GM19372 (cell line): ENCODE measurements around the gene PRKACA.

Experiments used
- ATAC-seq: cut with Tn5 transposase; IDR thresholded peaks from one replicate; pipeline ENCODE4 v1.9.1; 2021; ENCODE audit warnings: mild to moderate bottlenecking, low read depth, moderate library complexity; ENCODE audit not compliant: unreplicated experiment

The PRKACA gene

GRCh38 chr19:14118165-14119051 is 846 bp upstream of the PRKACA start:
- ATAC-seq = no peak

GRCh38 chr19:14116918-14117578 is 514 bp downstream of the PRKACA start:
- ATAC-seq = no peak

GRCh38 chr19:14116525-14116917 is 1.0 kb downstream of the PRKACA start:
- no peak for ATAC-seq

DNA sequence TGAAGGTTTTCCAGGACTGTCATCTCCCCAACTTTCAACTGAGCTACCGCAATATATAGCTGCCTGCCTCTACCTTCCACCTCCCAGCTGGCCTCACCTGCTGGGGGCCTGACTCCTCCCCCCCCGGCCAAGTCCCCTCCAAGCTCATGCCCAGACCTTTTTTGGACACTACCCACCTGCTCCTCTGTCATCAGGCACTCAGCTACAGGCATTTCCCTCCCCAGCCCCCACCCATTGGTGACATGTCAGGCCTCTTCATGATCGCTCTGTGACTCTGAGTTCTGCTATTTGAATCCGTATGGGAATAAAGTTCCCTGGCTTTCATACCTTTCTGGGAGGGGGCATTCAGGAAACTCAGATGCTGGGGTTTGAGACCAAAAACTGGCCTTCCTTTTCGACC is 1.8 kb downstream of the PRKACA start:
- ATAC-seq = no peak

- ATAC-seq = no peak
These were observed 2.7 kb downstream of the PRKACA start for GRCh38 chr19:14114854-14115253.

DNA sequence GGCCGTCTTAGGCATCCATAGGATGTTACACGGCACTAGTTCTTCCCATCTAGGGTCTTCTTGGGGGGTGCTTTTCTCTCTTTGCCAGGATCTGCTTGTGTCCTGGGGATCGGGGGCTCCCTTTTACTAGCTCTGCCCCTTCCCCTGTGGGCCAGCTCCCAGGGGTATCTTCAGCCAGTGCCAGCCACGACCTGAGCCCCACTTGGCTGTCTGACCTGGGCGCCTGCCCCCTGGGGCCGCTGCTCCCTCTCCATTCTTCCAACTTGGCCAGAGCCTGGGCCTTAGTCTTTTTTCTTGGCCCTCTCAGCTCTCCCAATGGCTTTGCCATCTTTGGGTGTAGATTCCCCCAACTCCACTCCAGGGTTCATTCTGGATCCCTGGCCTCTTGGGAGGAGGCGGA is 3.1 kb downstream of the PRKACA start:
- ATAC-seq = no peak

DNA sequence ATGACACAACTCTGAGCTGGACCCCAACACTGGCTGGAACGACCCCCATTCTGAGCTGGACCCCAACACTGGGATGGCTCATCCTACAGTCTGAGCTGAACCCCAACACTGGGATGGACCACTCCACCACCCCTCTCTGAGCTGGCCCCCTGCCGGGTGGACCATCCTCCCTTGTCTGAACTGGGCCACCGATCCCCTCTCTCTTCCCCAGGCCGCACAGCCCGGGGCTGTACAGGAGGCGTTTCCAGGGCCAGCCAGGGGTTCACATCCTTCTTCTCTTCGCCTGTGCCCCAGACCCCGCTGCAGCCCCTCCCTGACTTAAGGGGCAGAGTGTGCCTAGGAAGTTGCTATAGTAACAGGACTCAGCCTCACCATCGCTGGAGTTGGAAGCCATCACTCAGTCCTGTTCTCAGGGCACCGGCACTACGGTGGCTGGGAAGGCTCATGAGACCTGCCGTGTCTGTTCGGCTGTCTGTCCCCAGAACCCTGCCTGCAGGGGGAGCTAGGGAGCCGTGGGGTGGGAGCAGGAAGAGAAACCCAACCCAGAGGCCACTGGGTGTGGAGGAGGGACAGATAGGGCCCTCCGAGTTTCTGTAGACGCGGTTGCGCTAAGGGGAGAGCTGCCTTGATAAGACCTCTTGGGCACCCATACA is 3.7 kb downstream of the PRKACA start:
- ATAC-seq = no peak

DNA sequence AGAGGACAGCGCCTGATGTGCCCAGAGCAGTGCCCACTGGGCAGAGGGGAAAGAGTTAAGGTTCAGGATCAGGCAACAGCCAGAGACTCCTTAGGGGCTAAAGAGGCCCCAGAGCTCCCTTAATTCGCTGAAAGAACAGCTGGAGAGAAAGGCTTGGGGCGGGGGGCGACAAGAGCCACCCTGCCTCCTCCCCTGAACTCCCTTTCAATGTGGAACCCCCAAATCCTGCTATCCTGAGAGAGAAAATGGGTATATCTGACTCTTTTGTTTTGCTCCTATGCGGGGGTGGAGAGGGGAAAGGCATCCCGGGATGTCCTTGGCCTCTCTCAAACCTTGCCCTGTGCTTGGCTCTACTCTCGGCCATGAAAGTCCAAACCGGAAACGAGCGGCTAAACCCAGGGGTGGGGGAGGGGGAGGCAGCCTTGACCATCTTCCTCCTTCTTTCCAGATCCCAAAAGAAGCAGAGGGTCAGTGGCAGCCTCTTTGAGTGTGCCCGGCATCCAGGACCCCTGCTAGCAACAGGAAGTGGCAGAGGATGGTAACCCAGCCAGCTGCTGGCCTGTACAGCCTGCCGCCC is 4.7 kb downstream of the PRKACA start:
- ATAC-seq = no peak

- no peak for ATAC-seq
These were observed 5.3 kb downstream of the PRKACA start for GRCh38 chr19:14112051-14112808.

DNA sequence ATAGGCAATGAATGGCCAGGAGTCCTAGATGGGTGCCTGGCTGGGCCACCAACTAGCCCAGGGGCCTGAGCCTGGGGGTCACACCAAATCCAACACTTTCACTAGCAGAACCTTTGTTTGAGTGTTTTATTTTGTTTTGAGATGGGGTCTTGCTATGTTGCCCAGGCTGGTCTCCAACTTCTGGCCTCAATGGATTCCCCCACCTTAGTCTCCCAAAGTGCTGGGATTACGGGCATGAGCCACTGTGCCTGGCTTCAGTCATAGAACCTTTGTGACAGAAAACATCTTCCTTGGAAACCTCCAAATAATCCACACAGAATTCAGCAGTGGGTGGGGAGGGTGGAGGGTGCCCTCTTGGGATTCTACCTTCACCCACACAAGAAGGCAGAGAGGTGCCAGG is 6.1 kb downstream of the PRKACA start:
- no peak for ATAC-seq

DNA sequence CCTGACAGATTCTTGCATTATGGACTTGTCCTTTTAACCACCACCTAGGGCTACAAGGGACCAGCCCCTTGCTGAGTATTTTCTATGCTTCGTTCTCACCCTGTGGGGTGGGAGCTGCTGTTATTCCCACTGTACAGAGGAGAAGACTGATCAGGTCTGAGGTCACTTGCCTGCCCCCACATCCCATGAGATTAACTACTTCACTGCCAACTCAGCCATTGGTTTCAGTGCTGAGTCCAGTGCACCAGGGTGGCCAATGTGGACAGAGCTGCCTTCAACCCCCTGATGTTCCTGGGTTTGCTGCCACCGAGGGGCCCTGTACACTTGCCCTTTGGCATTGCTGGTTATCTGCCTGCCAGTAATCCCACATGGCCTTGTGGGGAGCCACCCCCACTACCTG is 6.9 kb downstream of the PRKACA start:
- no peak for ATAC-seq

DNA sequence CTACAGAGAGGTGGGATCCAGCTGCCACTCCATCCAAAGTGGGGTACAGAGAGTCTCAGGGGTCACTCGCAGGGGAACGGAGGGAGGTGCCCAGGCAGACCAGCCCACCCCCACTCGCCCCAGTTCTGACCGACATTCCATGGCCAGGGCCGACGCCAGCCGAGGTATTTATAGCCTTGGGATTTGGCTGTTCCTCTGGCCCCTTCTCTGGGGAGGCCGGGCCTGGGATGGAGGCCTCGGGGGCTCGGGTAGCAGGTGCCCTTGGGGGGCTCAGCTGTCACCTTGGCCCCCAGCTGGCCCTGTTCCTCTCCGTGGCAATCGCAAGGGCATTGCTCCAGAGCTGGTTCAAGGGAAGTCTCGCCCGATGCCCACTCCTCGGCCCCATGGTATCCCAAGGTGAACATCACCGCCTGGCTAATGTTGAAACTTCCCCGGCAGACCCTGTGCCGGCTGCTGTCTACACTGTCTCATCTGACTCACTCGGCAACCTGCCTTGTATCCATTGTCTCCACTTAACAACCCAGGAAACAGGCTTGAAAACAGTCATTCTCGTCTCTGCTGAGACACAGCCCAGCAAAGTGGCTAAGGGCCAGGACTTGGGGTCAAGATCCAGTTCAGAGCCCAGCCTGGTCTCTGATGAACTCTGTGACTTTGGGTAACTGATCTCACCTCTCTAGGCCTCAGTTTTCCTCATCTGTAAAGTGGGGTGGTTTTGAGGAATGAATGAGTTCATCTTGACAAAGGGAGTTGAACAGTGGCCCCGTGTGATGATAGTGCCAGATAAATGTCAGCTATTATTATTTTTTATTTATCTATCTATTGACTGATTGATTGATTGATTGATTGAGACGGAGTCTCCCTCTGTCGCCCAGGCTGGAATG is 9.7 kb downstream of the PRKACA start:
- no peak for ATAC-seq

DNA sequence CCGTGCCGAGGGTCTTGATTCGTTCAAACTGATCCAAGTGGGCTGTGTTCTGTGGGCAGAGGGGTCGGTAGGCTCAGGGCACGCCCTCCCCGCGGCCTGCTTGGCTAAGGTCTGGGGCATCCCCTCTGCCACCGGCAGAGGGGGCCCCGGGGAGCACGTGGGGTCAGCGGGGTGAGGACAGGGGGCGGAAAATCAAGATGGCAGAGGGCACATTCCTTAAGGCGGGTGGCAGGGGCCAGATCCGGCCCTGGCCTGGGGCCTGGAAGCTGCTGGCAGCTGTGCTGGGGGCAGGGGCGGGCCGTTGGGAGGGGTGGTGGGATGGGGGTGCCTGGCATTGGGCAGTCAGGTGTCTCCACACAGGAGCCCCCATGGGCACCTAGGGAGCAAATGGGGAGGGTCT is 10.7 kb downstream of the PRKACA start:
- ATAC-seq = no peak

DNA sequence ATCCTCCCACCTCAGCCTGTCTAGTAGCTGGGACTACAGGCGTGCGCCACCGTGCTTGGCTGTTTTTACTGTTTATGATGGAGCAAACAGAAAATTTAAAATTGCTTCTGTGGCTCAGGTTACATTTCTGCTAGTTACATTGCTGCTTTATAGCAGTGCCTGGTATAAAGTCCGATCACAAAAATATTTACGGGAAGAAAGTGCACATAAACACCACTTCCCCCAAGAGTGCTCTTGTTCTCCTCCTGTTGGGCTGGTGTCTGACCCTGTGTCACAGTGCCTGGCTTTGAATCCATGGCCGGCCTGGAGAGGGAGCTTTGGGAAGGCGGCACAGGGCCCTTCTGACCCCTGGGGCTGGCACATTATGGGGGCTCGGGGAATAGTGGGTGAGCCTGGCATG is 11.9 kb downstream of the PRKACA start:
- no peak for ATAC-seq

DNA sequence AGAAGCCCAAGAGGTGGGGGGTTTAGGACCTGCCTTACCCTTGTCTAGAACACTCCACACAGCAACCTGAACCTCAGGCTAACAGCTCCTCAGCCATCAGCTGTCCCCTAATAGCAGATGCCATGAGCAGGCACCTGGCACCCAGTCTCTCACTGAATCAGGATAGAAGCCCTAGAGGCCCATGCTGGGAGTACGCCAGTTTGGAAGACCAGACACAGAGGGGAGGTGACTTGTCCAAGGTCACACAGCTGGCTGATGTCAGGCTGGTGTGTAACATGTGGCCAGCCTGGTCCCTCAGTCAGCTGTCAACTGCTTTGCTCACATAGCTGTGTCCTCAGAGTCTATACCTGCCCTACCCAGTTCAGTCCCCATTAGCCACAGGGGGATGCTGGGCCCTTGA is 14.3 kb downstream of the PRKACA start:
- ATAC-seq = no peak

GRCh38 chr19:14102756-14103155 is 14.8 kb downstream of the PRKACA start:
- ATAC-seq = no peak

GRCh38 chr19:14102102-14102696 is 15.4 kb downstream of the PRKACA start:
- ATAC-seq = no peak

- ATAC-seq = no peak
These were observed 16.5 kb downstream of the PRKACA start for GRCh38 chr19:14101003-14101545.
